Prostate gland (tissue), 2 donors: ENCODE measurements around the gene PLA2G4A.

Source experiments
- CTCF ChIP-seq, 4 experiments: fragments of 200-600 bp in 2 of 4; fragments of 450-650 bp in 2 of 4; sonication (generic) in 2 of 4; IDR thresholded peaks; 1 replicate in 3 of 4; 2 replicates in 1 of 4; pipeline ENCODE4 v1.5.1; 2016 to 2019; ENCODE audit warnings: antibody characterized with exemption in 4 of 4, mild to moderate bottlenecking in 2 of 4, moderate library complexity in 2 of 4
- POLR2A ChIP-seq: fragments of 450-650 bp; IDR thresholded peaks from one replicate; pipeline ENCODE4 v1.6.1; 2016; ENCODE audit warnings: antibody characterized with exemption, mild to moderate bottlenecking

GRCh38 chr1:186792870-186793581 is 35.7 kb upstream of the PLA2G4A start:
- TF ChIP-seq CTCF (IDR thresholded peaks at IDR 0.05) (no peak), POLR2A (no peak)
